DND-41 (cell line): ENCODE data around the gene MYCN.

ENCODE experiments used
- CTCF ChIP-seq: IDR thresholded peaks from 2 replicates; pipeline ENCODE4 v1.5.1; 2012; ENCODE audit warnings: borderline replicate concordance, low read length, moderate library complexity, mild to moderate bottlenecking; ENCODE audit not compliant: poor library complexity, severe bottlenecking; ENCODE audit errors: extremely low read depth
- EZH2 ChIP-seq: IDR thresholded peaks from 3 replicates; pipeline ENCODE4 v1.6.1; 2012; ENCODE audit warnings: borderline replicate concordance, low read depth, mild to moderate bottlenecking, moderate library complexity, low read length, inconsistent platforms; ENCODE audit not compliant: severe bottlenecking

GRCh38 chr2:15953891-15954680, 13.7 kb downstream of the MYCN start:
- TF ChIP-seq EZH2 (no peak), CTCF (no peak)
